Activated CD4-positive, CD25-positive, alpha-beta regulatory T cell treated with anti-CD3 and anti-CD28 coated beads, Interleukin-2, amount 50 U/mL, for 16 hours (primary cell): ENCODE data around the gene IFNAR2.

ENCODE experiments used
- DNase-seq: peaks from one replicate; pipeline ENCODE4 v3.0.0-alpha.2; 2020; ENCODE audit warnings: low read depth, low spot score

Gene IFNAR2

DNA sequence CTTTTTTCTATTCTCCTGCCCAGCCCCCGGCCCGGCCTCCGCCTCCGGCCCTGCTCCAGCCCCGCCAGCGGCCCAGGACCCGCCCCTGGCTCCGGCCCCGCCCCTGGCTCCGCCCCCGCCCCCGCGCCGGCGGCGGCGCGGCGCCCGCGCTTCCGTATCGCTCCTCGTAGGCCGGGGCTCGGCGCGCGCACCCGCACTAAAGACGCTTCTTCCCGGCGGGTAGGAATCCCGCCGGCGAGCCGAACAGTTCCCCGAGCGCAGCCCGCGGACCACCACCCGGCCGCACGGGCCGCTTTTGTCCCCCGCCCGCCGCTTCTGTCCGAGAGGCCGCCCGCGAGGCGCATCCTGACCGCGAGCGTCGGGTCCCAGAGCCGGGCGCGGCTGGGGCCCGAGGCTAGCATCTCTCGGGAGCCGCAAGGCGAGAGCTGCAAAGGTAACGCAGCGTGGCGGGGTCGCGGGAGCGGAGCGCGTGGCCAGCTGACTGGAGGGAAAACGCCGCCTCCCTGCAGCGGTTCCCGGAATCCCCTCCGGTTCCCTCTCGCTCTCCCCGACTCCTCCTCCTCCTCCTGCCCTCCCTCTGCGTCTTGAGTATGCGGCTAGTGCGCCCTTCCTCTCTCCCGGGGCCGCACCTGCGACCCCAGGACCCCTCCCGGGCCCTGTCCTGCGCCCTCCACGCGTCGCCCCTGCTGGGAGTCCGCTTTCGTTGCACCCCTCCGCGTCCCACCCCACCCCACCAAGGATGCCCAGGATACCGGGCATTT lies at the start of gene IFNAR2:
Gene IFNAR2, plus strand, starts transcription at position 155 of the 761 bp plus-strand sequence. CDS start 11,985 bp downstream, outside the sequence.
- peak; percentile 52 for DNase-seq

DNA sequence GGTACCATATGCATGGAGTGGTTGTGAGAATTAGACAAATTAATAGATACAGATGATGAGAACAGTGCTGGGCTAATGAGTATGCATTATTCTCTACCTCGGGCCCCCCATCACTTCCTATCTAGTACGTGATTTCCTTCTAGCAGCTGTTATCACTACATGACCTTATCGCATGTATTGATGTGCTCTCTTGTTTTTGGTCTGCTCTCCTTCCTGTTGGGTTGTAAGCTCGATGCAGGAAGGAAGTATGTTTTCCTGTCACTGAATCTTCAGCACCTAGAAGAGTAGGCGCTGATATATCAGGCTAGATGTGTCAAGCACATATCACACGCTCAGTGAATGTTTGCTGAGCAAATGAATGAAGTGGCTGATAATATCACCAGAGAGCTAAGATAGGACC lies 43.9 kb upstream of the IFNAR2 start:
- no peak for DNase-seq

DNA sequence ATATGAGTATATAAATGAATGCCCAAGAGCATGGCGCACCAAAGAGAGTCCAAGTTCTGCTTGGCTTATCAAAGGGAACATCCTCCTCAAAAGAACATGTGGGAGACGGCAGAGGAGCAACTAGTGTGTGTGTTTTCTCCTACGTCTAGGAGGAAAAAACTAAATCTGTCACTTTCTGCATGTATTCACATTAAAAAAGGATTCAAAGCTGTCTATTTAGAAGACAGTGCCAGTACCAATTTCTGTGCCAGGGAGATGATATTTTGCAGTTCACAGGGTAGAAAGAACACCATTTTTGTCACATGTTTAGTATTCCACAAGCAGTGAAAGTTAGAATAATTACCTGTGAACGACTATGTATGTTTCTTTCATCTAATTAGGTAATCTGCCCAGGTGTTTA lies 42.5 kb upstream of the IFNAR2 start:
- DNase-seq: no peak

- no peak for DNase-seq
These were observed 40.5 kb upstream of the IFNAR2 start for GRCh38 chr21:33189237-33189636.

DNA sequence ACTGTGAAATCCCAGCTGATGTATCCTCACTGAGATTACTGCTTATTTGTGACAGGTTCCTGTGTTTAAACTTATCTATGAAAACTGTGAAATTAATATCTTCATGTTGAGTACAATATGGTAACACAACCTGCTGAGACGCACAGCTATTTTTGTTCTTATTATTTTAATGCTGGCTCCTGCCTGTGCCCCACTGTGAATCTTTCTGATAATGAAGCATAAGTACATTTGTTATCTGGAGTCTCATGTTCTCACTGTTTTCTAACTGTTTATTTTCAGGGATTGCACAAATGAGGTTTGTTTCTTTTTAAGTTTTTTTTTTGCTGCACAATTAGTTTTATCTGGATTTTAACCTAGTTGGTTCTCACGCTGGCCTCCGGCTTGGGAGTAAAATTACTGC lies 39.9 kb upstream of the IFNAR2 start:
- DNase-seq: no peak

DNA sequence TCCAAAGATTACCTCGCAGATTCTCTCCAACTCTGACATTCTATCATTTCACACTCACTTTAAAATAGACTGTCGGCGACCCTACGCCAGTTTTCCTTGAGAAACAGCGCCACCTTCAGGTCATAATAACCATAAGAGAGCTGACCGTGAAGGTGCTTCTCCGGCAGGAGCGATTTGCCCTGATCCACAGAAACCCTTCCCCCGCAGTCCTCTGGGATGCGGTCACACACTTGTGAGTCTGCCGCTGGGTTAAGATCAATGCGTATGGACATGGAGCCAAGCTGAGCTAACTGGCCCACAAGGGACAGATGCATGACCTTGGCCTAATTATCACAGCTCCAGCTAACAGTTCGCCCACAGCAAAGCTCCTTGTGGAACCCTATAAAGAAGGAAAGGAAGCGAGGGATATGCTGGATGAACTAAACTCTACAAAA lies 32.8 kb upstream of the IFNAR2 start:
- DNase-seq: peak; percentile 43

GRCh38 chr21:33197496-33197895 lies 32.2 kb upstream of the IFNAR2 start:
- no peak for DNase-seq

DNA sequence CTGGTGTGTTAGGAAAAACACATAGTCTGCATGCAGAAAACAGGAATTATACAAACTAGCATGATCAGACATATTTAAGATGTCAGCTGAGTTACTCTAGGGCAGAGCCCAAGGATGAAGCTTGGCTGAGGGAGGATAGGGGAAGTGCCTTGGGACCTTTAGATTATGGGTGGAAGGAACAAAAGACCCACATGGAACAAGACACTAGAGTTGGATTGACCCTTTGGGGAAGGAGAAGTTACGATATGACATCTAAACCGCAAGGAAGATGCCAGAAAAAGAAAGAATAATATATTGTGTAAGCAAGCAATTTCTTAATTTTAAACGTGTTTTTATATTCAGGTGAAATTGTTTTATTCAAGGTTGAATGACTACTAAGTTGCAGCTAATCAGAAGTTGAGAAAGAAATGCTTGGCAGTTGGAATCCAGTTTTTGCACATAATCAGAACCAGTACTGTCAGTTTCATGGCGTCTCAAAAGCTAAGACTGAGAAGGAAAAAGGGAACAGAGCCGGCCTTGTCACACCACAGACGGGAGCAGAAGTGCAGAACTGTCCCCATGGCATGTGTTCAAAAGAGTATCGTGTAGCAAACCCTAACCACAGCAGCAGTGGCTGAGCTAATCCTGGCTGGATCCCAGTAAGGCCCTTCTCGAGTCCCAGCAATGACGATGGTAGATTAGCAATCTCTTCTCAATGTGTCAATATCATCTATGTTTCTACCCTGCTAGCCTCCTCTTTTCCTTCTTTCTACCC lies 31.2 kb upstream of the IFNAR2 start:
- no peak for DNase-seq

DNA sequence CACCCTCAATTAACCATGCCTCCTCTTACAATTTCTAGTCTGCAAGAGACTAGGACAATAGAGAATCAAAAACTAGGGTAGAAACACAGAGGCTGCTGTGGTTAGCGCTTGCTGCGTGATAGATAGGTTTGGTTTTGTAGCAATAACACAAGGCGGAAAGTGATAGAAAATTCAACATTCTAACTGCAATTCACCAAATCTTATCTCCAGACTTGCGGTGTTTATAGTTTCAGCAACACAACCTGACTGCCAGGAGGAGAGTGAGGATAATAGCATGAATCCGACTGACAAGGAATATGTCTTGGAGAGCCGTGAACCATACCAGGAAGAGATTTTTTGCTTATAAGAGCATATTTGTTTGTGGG lies 30.7 kb upstream of the IFNAR2 start:
- DNase-seq: no peak

DNA sequence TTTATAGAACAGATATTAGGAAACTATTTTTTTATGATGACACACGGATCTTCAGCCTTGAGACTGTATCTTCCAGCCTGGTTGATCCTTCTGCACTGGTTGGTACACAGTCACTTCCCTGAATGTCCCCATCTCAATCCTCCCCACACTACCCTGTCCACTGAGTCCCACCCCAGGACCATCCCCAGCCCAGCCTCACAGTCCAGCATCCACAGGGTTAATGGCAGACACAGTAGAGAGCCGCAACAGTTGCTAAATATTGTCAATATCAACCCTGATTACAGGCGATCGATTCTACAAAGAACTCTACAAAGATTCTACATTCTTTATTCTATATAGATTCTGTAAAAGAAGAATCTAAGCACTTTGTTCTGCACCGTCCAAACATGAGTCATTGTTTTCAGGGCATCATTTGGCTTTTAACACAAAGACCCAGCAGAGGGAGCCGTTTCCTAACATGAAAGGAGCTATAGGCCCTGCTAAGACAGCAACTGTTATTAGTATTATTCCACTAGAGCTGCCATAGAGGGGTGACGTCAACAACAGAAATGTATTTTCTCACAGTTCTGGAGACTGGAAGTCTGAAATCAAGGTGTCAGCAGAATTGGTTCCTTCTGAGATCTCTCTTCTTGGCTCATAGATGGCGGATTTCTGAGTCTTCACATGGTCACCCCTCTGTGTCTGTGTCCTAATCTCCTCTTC lies 30.1 kb upstream of the IFNAR2 start:
- peak; percentile 75 for DNase-seq

GRCh38 chr21:33201956-33202355 lies 27.8 kb upstream of the IFNAR2 start:
- DNase-seq: no peak

GRCh38 chr21:33202464-33203363 lies 27.0 kb upstream of the IFNAR2 start:
- no peak for DNase-seq

GRCh38 chr21:33203371-33203724 lies 26.4 kb upstream of the IFNAR2 start:
- no peak for DNase-seq

DNA sequence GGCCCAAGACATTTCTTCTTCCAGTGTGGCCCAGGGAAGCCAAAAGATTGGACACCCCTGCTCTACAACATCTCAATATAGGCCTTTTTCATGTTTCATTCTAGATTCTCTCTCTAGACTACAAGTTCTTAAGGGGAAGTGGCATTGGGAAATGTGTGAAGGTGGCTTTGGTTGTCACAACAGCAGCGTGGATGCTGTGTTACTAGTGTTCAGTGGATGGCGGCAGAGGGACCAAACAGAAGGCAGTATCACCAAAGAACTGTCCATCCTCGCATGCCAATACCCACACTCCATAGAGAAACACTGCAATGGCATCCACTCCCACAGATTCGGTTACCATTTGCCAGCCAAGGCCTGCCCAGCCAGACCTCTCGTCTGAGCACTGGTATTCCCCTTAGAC lies 24.3 kb upstream of the IFNAR2 start:
- DNase-seq: no peak

- DNase-seq: no peak
These were observed 22.9 kb upstream of the IFNAR2 start for GRCh38 chr21:33206771-33207281.

DNA sequence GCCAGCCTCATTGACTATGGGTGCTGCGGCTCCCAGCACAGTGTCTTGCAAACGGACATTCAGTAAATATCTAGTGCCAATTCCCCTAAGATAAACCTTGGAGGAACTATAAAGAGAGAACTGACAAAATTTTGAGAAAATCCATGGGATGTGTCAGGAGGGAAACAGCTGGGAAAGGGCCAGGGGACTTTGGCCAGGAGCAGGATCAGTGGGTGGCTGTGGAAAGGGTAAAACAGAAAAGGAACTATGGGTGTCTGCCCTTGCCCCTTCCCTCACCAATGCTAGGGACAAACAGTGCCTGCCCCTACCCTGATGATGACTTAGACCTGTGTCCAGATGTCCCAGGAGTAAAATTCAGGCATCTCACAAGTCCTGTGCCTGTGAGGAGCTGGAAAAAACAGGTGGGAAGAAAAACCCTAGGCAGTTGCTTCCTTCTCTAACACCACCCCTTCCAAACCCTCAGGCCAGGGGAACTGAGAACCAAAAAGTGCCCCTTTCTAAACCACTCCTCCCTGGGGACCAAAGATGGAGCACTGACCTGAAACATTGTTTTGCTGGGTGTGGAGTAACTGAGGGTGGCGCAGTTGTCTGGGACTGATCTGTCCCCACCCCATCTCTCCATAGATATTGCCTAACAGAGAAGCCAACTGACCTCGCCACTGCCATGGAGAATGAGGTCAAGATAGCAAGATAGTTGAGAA lies 22.1 kb upstream of the IFNAR2 start:
- DNase-seq: no peak

- no peak for DNase-seq
These were observed 21.2 kb upstream of the IFNAR2 start for GRCh38 chr21:33208534-33208933.

DNA sequence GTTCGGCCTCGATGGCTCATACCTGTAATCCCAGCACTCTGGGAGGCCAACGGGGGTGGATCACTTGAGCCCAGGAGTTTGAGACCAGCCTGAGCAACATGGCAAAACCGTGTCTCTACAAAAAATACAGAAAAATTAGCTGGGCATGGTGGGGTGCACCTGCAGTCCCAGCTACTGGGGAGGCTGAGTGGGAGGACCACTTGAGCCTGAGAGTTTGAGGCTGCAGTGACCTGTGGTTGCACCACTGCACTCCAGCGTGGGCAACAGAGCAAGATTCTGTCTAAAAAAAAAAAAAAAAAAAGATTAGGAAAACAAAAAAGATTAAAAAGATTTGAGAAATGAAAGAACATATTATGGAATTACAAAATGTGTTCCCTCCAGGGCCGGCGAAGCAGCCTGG lies 18.4 kb upstream of the IFNAR2 start:
- no peak for DNase-seq

DNA sequence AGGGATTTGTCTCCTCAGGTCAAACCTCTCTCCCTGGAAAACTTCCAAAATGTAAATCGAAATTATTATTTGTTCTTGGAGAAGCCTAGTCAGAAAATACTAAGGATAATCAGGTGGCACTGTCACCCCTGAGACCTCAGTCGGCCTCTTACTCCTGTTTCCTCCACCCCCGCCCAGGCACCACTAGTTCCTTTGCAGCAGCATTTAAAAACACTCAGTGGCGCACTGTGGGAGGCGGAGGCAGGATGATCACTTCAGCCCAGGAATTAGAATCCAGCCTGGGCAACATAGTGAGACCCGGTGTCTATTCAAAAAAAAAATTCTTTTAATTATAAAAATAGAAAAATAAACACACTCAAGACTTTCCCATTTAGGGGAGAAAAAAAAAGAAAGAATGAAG lies 18.0 kb upstream of the IFNAR2 start:
- DNase-seq: no peak

DNA sequence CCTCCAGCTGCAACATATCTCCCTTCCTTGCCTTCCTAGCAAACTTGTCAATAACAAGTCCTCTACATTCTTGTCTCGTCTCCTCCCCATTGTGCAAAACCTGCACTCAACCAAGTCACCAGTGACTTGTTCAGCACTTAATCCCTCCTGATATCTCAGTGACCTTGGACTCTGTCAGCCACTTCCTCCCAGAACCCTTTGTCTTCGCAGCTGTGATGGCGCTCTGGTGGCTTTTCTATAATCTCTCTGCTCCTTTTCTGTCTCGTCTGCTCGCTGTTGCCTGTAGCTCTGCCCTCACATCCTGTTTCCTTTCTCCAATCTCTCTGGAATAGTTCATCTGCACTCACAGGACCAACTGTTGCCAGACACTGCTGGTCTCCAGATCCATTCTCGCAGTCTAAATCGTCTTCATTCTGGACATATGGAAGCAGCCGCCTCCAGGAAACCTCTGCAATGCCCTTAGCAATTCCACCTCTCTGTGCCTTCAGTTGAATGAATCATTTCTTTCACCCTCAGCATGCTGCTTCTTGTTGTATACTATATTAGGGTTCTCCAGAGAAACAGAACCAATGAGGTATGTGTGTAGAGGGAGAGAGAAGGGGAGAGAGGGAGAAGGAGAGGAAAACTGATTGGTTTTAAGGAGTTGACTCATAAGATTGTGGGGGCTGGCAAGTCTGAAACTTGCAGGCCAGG lies 17.4 kb upstream of the IFNAR2 start:
- DNase-seq: no peak
